Measurements from ENCODE around the gene MLXIP. TPM values are rescaled to one million over a fixed set of nuclear protein-coding genes. Genes with fewer than 3 reads are reported as not detected.

The MLXIP gene
- total and polyA plus RNA-seq, 9 of the 15 experiments (the other 6 are each of a cell fraction or from before 2014, with no cell fraction given): 2.2 to 66.3 (median 18.1) TPM

DNA sequence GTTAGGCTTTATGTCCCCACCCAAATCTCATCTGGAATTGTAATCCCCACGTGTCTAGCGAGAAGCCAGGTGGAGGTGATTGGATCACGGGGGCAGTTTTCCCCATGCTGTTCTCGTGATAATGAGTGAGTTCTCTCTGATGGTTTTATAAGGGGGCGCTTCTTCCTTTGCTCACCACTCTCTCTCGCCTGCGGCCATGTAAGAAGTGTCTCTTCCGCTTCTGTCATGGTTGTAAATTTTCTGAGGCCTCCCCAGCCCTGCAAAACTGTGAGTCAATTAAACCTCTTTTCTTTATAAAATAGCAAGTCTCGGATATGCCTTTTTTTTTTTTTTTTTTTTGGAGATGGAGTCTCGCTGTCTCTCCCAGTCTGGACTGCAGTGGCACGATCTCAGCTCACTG, 82.2 kb downstream of the MLXIP start:
- FAIRE-seq: no peak
- Histone ChIP-seq H3K4me3 (no peak overlapping the region), H3K4me2 (ENCODE audit: insufficient read depth, low read length) (no peak overlapping the region), H3K36me3 (ENCODE audit: control insufficient read depth, insufficient read depth, low read length) (no peaks in the 10 kb centered on the region), H3K27me3 (ENCODE audit: control insufficient read depth in 2 of 2, insufficient read depth in 2 of 2, low read length in 2 of 2) (peaks cover 7 to 10% of the 10 kb centered on the region in 2 experiments; a peak in 2 of 5 replicates), H3K9me1 (ENCODE audit: control insufficient read depth, insufficient read depth, low read length) (no peaks in the 10 kb centered on the region), H3K79me2 (ENCODE audit: control insufficient read depth, insufficient read depth, low read length) (no peaks in the 10 kb centered on the region), H3K9me3 (replicated peaks; ENCODE audit: control insufficient read depth, insufficient read depth, low read depth, low read length) (no peaks in the 10 kb centered on the region), H3K27ac (ENCODE audit: extremely low read depth, low read depth, low read length) (no peak overlapping the region), H3K4me1 (replicated peaks in 1 of 2; ENCODE audit: control insufficient read depth in 2 of 2, insufficient read depth in 2 of 2, low read length in 2 of 2) (peaks cover under 1 to 8% of the 10 kb centered on the region in 2 experiments; a peak in 3 of 5 replicates), H3K9ac (ENCODE audit: insufficient read depth in 1 of 2, low read depth in 2 of 2, low read length in 2 of 2) (no peak overlapping the region), H2AFZ (ENCODE audit: low read depth, low read length) (no peak overlapping the region), H4K20me1 (replicated peaks; ENCODE audit: control insufficient read depth, insufficient read depth, low read length) (no peaks in the 10 kb centered on the region)
- intact Hi-C loops (cut with micrococcal nuclease): no loop called here
- 23% methylated on average over 8 of the region's 11 CpGs for WGBS (ENCODE audit: insufficient coverage, low coverage, missing lambda C conversion rate)
- BruUV-seq (replicated peaks): no TSS peak
- no peak for ATAC-seq
- ChIA-PET CTCF (ENCODE audit: low intra/inter-chr PET ratio) (interaction anchor here (1.4 kb wide), 1 partner anchor 106 kb away, joined by 3 read pairs; no protein-coding TSS in a partner anchor), POLR2A (no interaction called here)
- in situ Hi-C loops (cut with MboI): no loop called here
- no peak for DNase-seq (ENCODE audit: extremely low read depth in 1 of 4, low spot score in 3 of 4)
- no peak for TF ChIP-seq NCOA2 (IDR thresholded peaks at IDR 0.05; ENCODE audit: partially characterized antibody in 2 of 2)
- no peak for TF ChIP-seq HDAC2 (IDR thresholded peaks at IDR 0.05)
- TF ChIP-seq PHF8 (IDR thresholded peaks at IDR 0.05; ENCODE audit: borderline replicate concordance, low read length): no peak
- TF ChIP-seq, protein P1, sequence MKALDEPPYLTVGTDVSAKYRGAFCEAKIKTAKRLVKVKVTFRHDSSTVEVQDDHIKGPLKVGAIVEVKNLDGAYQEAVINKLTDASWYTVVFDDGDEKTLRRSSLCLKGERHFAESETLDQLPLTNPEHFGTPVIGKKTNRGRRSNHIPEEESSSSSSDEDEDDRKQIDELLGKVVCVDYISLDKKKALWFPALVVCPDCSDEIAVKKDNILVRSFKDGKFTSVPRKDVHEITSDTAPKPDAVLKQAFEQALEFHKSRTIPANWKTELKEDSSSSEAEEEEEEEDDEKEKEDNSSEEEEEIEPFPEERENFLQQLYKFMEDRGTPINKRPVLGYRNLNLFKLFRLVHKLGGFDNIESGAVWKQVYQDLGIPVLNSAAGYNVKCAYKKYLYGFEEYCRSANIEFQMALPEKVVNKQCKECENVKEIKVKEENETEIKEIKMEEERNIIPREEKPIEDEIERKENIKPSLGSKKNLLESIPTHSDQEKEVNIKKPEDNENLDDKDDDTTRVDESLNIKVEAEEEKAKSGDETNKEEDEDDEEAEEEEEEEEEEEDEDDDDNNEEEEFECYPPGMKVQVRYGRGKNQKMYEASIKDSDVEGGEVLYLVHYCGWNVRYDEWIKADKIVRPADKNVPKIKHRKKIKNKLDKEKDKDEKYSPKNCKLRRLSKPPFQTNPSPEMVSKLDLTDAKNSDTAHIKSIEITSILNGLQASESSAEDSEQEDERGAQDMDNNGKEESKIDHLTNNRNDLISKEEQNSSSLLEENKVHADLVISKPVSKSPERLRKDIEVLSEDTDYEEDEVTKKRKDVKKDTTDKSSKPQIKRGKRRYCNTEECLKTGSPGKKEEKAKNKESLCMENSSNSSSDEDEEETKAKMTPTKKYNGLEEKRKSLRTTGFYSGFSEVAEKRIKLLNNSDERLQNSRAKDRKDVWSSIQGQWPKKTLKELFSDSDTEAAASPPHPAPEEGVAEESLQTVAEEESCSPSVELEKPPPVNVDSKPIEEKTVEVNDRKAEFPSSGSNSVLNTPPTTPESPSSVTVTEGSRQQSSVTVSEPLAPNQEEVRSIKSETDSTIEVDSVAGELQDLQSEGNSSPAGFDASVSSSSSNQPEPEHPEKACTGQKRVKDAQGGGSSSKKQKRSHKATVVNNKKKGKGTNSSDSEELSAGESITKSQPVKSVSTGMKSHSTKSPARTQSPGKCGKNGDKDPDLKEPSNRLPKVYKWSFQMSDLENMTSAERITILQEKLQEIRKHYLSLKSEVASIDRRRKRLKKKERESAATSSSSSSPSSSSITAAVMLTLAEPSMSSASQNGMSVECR (CRISPR knock-in tag; IDR thresholded peaks at IDR 0.05): no peak
- TF ChIP-seq, protein P2, sequence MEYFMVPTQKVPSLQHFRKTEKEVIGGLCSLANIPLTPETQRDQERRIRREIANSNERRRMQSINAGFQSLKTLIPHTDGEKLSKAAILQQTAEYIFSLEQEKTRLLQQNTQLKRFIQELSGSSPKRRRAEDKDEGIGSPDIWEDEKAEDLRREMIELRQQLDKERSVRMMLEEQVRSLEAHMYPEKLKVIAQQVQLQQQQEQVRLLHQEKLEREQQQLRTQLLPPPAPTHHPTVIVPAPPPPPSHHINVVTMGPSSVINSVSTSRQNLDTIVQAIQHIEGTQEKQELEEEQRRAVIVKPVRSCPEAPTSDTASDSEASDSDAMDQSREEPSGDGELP (CRISPR knock-in tag; IDR thresholded peaks at IDR 0.05; ENCODE audit: borderline replicate concordance): no peak
- TF ChIP-seq TOE1 (IDR thresholded peaks at IDR 0.05; ENCODE audit: borderline replicate concordance): no peak
- TF ChIP-seq TOE1 (CRISPR knock-in tag; IDR thresholded peaks at IDR 0.05; ENCODE audit: borderline replicate concordance, low read depth): no peak

Data from K562 (cell line).